ENCODE results near the gene NOL4L. TPM values are rescaled to one million over a fixed set of nuclear protein-coding genes. Genes with fewer than 3 reads are reported as not detected.

The NOL4L gene
- total and polyA plus RNA-seq, 2 experiments from 2014 or later = 38.8 to 39.2 TPM

DNA sequence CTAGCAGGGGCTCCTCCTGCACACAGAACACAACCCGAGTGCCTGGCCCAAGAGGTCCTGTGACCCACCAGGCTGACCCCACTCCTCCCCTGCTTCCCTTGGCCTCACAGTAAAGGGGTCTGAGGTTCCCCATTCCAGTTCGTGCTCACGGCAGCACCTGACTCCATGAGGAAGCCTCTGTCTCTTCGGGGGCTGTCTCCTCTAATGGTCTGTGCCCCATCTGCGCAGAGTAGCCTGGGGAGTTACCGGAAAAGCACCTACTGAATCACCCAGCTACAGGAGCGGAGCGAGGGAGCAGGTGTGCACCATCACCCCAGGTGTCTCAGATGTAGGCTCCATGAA is 133.8 kb downstream of the NOL4L start:
- H3K4me1 Mint-ChIP-seq = no peaks in the 10 kb centered on the region
- Histone ChIP-seq H3F3A (replicated peaks; ENCODE audit: low read depth) (0 out of 2 replicates have a peak, but pooled peaks cover under 1% of the 10 kb centered on the region), H3K4me3 (no peak overlapping the region), H3K9me2 (ENCODE audit: insufficient read depth) (no peaks in the 10 kb centered on the region), H3K27ac (ENCODE audit: low read depth) (no peak overlapping the region), H3K27me3 (ENCODE audit: insufficient read depth) (no peaks in the 10 kb centered on the region), H3K36me3 (ENCODE audit: insufficient read depth) (peaks cover 12% of the 10 kb centered on the region), H3K4me2 (no peak overlapping the region), H2AFZ (no peak overlapping the region), H3K4me1 (ENCODE audit: insufficient read depth) (no peaks in the 10 kb centered on the region), H3K79me2 (replicated peaks; ENCODE audit: insufficient read depth) (0 out of 2 replicates have a peak, but pooled peaks cover 4% of the 10 kb centered on the region), H4K20me1 (replicated peaks; ENCODE audit: insufficient read depth) (peaks cover 26% of the 10 kb centered on the region)
- H3K36me3 Mint-ChIP-seq (ENCODE audit: low read depth) = peaks cover 38% of the 10 kb centered on the region
- ATAC-seq = no peak
- TF ChIP-seq, protein P1, sequence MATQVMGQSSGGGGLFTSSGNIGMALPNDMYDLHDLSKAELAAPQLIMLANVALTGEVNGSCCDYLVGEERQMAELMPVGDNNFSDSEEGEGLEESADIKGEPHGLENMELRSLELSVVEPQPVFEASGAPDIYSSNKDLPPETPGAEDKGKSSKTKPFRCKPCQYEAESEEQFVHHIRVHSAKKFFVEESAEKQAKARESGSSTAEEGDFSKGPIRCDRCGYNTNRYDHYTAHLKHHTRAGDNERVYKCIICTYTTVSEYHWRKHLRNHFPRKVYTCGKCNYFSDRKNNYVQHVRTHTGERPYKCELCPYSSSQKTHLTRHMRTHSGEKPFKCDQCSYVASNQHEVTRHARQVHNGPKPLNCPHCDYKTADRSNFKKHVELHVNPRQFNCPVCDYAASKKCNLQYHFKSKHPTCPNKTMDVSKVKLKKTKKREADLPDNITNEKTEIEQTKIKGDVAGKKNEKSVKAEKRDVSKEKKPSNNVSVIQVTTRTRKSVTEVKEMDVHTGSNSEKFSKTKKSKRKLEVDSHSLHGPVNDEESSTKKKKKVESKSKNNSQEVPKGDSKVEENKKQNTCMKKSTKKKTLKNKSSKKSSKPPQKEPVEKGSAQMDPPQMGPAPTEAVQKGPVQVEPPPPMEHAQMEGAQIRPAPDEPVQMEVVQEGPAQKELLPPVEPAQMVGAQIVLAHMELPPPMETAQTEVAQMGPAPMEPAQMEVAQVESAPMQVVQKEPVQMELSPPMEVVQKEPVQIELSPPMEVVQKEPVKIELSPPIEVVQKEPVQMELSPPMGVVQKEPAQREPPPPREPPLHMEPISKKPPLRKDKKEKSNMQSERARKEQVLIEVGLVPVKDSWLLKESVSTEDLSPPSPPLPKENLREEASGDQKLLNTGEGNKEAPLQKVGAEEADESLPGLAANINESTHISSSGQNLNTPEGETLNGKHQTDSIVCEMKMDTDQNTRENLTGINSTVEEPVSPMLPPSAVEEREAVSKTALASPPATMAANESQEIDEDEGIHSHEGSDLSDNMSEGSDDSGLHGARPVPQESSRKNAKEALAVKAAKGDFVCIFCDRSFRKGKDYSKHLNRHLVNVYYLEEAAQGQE (IDR thresholded peaks at IDR 0.05; ENCODE audit: unreplicated experiment) = no peak
- no peak for TF ChIP-seq STAT1 (IDR thresholded peaks at IDR 0.05; ENCODE audit: unreplicated experiment)
- no peak for TF ChIP-seq CREB1 (CRISPR knock-in tag; IDR thresholded peaks at IDR 0.05; ENCODE audit: low read depth)
- no peak for TF ChIP-seq JUNB (IDR thresholded peaks at IDR 0.05; ENCODE audit: unreplicated experiment)
- no peak for TF ChIP-seq EZH2phosphoT487 (IDR thresholded peaks at IDR 0.05; ENCODE audit: unreplicated experiment)
- no peak for TF ChIP-seq ZNF462 (CRISPR knock-in tag; IDR thresholded peaks at IDR 0.05)
- no peak for TF ChIP-seq NANOG (IDR thresholded peaks at IDR 0.05; ENCODE audit: borderline replicate concordance)
- TF ChIP-seq ZNF114 (CRISPR knock-in tag; IDR thresholded peaks at IDR 0.05) = no peak
- TF ChIP-seq ZNF331 (CRISPR knock-in tag; IDR thresholded peaks at IDR 0.05; ENCODE audit: low read depth) = no peak
- TF ChIP-seq EZH2 (IDR thresholded peaks at IDR 0.05; ENCODE audit: low read depth, unreplicated experiment) = no peak
- no peak for TF ChIP-seq ETS1 (IDR thresholded peaks at IDR 0.05)
- TF ChIP-seq CTCF (conservative IDR thresholded peaks at IDR 0.05; ENCODE audit: low read depth in 2 of 2) = no peak
- TF ChIP-seq POLR2AphosphoS5 (IDR thresholded peaks at IDR 0.05; ENCODE audit: low read depth) = no peak
- H3K27me3 Mint-ChIP-seq (ENCODE audit: insufficient read depth, low read depth, poor library complexity) = peaks cover 9% of the 10 kb centered on the region
- H3K27ac Mint-ChIP-seq = no peak overlapping the region
- H3K4me3 Mint-ChIP-seq = no peak overlapping the region
- no peak for DNase-seq (ENCODE audit: low spot score)
- H3K9me3 Mint-ChIP-seq = no peaks in the 10 kb centered on the region

Measured in GM23338 (cell line).